Measurements from ENCODE around the gene SHC4. TPM values are rescaled to one million over a fixed set of nuclear protein-coding genes. Genes with fewer than 3 reads are reported as not detected.

Gene SHC4
- total RNA-seq, 6 experiments from 2014 or later = 2.1 to 4.2 (median 3.5) TPM

- H3K9me3 Mint-ChIP-seq = no peaks in the 10 kb centered on the region
- no peak overlapping the region for H3K4me3 Mint-ChIP-seq
- no peaks in the 10 kb centered on the region for H3K27me3 Mint-ChIP-seq (ENCODE audit: insufficient read depth)
- DNase-seq = peak; percentile 24
- H3K27ac Mint-ChIP-seq = peak overlapping the region; percentile 44; the same call in 1 of the 2 replicates
- peaks cover 11% of the 10 kb centered on the region; the same call in 1 of the 2 replicates for H3K36me3 Mint-ChIP-seq (ENCODE audit: low read depth)
- peaks cover 82% of the 10 kb centered on the region for H3K4me1 Mint-ChIP-seq (ENCODE audit: low read depth)
- TF ChIP-seq CTCF (IDR thresholded peaks at IDR 0.05) = peak; percentile 82
These were observed 162.8 kb downstream of the SHC4 start for GRCh38 chr15:48800811-48801455.

GRCh38 chr15:48800245-48800644 lies 163.5 kb downstream of the SHC4 start:
- Mint-ChIP-seq H3K4me3 (no peak overlapping the region), H3K4me1 (ENCODE audit: low read depth) (peaks cover 79% of the 10 kb centered on the region), H3K36me3 (ENCODE audit: low read depth) (peaks cover 15% of the 10 kb centered on the region; the same call in 1 of the 2 replicates), H3K9me3 (no peaks in the 10 kb centered on the region), H3K27me3 (ENCODE audit: insufficient read depth) (no peaks in the 10 kb centered on the region), H3K27ac (no peak overlapping the region; the same call in 1 of the 2 replicates)
- DNase-seq = no peak
- no peak for TF ChIP-seq CTCF (IDR thresholded peaks at IDR 0.05)

- Mint-ChIP-seq H3K27me3 (ENCODE audit: insufficient read depth) (no peaks in the 10 kb centered on the region), H3K36me3 (ENCODE audit: low read depth) (peaks cover 12% of the 10 kb centered on the region; the same call in 1 of the 2 replicates)
These were observed 165.4 kb downstream of the SHC4 start for GRCh38 chr15:48798319-48798718.

GRCh38 chr15:48796930-48797329 lies 166.8 kb downstream of the SHC4 start:
- TF ChIP-seq CTCF (IDR thresholded peaks at IDR 0.05) = no peak
- Mint-ChIP-seq H3K9me3 (no peaks in the 10 kb centered on the region), H3K36me3 (ENCODE audit: low read depth) (peaks cover 18% of the 10 kb centered on the region; the same call in 1 of the 2 replicates), H3K4me1 (ENCODE audit: low read depth) (peaks cover 69% of the 10 kb centered on the region), H3K4me3 (no peak overlapping the region), H3K27me3 (ENCODE audit: insufficient read depth) (no peaks in the 10 kb centered on the region), H3K27ac (peak overlapping the region; percentile 12; the same call in 1 of the 2 replicates)
- peak; percentile 37 for DNase-seq

More at GRCh38 chr15:48798319-48798718, 165.4 kb downstream of the SHC4 start:
- no peak overlapping the region for H3K4me3 Mint-ChIP-seq
- no peak for DNase-seq
- H3K27ac Mint-ChIP-seq = no peak overlapping the region
- H3K9me3 Mint-ChIP-seq = no peaks in the 10 kb centered on the region
- H3K4me1 Mint-ChIP-seq (ENCODE audit: low read depth) = peaks cover 76% of the 10 kb centered on the region
- no peak for TF ChIP-seq CTCF (IDR thresholded peaks at IDR 0.05)

- no peaks in the 10 kb centered on the region for H3K27me3 Mint-ChIP-seq (ENCODE audit: insufficient read depth)
- peaks cover 68% of the 10 kb centered on the region for H3K4me1 Mint-ChIP-seq (ENCODE audit: low read depth)
- H3K4me3 Mint-ChIP-seq = no peak overlapping the region
- H3K36me3 Mint-ChIP-seq (ENCODE audit: low read depth) = peaks cover 18% of the 10 kb centered on the region; the same call in 1 of the 2 replicates
- peak overlapping the region; percentile 12; the same call in 1 of the 2 replicates for H3K27ac Mint-ChIP-seq
- TF ChIP-seq CTCF (IDR thresholded peaks at IDR 0.05) = no peak
- no peaks in the 10 kb centered on the region for H3K9me3 Mint-ChIP-seq
- no peak for DNase-seq
These were observed 167.2 kb downstream of the SHC4 start for GRCh38 chr15:48796521-48796920.

Data from HFFc6 (cell line).